GM21526 (cell line): ENCODE data around the gene TNFRSF6B.
"Not testable (repeated sequence)": the region's sequence is repeated elsewhere in the genome, so short reads cannot be mapped to it uniquely, and the experiment has no call there.

Experiments
- ATAC-seq: cut with Tn5 transposase; IDR thresholded peaks from one replicate; pipeline ENCODE4 v1.9.1; 2021; ENCODE audit warnings: moderate library complexity; ENCODE audit not compliant: unreplicated experiment, low FRiP score

The TNFRSF6B gene

GRCh38 chr20:63661959-63662812 lies 34.3 kb upstream of the TNFRSF6B start:
- ATAC-seq = no peak

DNA sequence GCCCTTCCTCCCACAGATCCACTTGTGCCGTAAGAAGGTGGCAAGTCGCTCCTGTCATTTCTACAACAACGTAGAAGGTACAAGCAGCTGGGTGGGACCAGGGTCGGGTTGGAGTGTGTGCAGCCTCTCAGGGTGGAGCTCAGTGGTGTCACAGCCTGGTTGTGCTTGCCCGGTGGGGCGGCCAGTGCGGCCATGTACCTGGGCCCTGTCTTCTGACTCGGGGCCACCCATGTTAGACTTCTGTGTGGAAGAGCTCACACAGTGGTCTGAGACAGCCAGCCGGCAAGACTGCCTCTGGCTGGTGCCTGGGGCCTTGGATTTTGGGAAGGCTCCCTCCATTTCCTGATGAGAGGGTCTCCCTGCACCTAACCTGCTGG lies 33.7 kb upstream of the TNFRSF6B start:
- no peak for ATAC-seq

GRCh38 chr20:63663332-63664066 lies 33.0 kb upstream of the TNFRSF6B start:
- ATAC-seq = no peak

GRCh38 chr20:63664143-63664851 lies 32.2 kb upstream of the TNFRSF6B start:
- no peak for ATAC-seq

GRCh38 chr20:63664861-63665594 lies 31.4 kb upstream of the TNFRSF6B start:
- no peak for ATAC-seq

GRCh38 chr20:63665708-63666107 lies 30.7 kb upstream of the TNFRSF6B start:
- ATAC-seq = no peak

DNA sequence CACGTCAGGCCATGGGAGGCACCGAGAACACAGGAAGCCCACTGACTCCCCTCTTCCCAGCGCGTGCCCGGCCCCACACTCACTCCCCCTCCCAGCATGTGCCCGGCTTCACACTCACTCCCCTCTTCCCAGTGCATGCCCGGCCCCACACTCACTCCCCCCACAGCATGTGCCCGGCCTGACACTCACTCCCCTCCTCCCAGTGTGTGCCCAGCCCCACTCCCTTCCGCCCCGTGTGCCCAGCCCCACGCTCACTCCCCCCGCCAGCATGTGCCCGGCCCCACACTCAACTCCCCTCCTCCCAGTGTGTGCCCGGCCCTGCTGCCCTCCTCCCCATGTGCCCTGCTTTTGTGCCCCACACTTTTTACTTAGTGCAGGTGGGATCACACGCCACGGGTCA lies 28.6 kb upstream of the TNFRSF6B start:
- no peak for ATAC-seq

DNA sequence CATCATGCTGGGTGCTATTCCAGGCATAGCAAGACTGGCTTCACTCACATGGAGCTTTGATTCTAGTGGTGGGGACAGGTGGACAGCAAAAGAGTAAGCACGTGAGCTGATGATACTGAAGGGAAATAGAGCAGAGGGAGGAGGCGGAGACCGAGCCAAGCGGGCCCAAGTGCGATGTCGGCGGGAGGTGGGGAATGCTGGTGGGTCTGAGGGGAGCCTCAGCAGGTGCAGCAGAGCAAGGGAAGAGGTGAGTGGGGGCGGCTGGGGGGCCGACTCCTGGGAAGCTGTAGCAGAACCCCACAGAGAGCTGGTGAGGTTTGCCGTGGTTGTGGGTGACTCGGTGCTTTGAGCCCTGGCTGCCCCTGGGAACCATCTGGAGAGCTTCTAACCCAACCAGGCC lies 28.1 kb upstream of the TNFRSF6B start:
- ATAC-seq = no peak

DNA sequence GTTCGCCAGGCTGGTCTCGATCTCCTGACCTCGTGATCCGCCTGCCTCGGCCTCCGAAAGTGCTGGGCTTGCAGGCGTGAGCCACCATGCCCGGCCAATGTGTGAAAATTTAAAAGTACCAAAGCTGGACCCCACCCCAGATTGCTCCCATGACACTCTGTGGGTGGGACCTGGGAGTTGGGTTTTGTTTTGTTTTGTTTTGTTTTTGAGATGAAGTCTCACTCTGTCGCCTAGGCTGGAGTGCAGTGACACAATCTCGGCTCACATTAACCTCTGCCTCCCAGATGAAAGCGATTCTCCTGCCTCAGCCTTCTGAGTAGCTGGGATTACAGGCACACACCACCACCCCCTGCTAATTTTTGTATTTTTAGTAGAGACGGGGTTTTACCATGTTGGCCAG lies 24.8 kb upstream of the TNFRSF6B start:
- not testable (repeated sequence) for ATAC-seq

GRCh38 chr20:63672666-63673065 lies 23.8 kb upstream of the TNFRSF6B start:
- ATAC-seq = no peak

GRCh38 chr20:63673951-63674350 lies 22.5 kb upstream of the TNFRSF6B start:
- ATAC-seq = no peak

GRCh38 chr20:63675681-63676368 lies 20.6 kb upstream of the TNFRSF6B start:
- no peak for ATAC-seq

DNA sequence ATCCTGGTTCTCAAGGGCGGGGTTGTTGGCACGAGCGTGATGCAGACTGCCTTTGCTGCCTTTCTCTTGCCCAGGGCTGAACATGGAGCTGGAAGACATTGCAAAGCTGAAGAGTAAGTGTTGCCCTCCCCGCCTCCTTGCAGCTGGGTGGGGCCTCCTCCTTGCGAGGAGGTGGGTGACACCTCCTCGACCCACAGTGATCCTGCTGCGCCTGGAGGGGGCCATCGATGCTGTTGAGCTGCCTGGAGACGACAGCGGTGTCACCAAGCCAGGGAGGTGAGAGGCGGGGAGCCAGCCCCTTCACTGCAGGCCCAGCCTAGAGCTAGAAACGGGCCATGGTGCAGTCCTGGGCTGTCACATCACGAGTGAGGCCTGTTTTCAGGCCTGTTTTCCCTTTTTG lies 18.4 kb upstream of the TNFRSF6B start:
- no peak for ATAC-seq

GRCh38 chr20:63678667-63679465 lies 17.6 kb upstream of the TNFRSF6B start:
- ATAC-seq = no peak

GRCh38 chr20:63679799-63680305 lies 16.6 kb upstream of the TNFRSF6B start:
- ATAC-seq = no peak

GRCh38 chr20:63680427-63680826 lies 16.0 kb upstream of the TNFRSF6B start:
- ATAC-seq = no peak

DNA sequence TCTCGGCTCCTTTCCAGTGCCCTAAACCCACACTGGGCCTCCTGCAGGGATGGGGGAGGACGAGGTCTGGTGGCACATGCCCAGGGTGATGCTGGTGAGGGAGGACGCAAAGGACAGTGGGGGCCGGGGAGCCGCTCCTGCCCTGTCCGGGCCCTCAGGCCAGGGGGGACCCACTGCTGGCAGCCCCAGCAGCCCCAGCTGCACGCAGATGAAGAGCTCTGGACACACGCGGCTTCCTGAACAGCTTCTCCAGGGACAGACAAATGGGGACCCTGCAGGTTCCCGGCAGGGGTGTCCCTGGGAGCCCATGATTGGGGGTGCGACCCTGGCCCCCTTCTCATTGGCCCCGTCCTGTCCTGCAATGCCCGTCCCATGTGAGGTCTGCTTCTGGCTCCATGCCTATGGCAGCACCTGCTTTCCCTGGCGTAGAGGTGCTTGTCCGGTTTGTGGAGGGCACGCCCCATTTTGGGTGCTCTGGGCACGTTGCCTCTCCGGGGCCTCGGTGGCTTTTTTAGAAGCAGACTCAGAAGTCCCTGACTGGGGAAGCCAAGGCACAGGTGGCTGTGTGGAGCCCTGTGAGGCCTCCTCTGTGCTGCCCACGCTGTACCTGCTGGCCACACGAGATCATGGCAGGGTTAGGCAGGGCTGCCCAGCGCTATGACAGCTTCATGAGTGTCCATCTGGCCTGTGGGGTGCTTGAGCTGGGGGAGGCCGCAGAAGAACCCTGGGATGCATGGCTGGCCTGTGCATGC lies 15.4 kb upstream of the TNFRSF6B start:
- ATAC-seq = no peak

GRCh38 chr20:63681609-63682142 lies 14.8 kb upstream of the TNFRSF6B start:
- no peak for ATAC-seq
